HCT116 (cell line): Measurements from ENCODE around the gene ITIH5.

Experiments used
- CEBPB ChIP-seq: IDR thresholded peaks from 2 replicates; pipeline ENCODE4 v1.6.1; 2012; ENCODE audit warnings: low read depth
- ELF1 ChIP-seq: IDR thresholded peaks from 2 replicates; pipeline ENCODE4 v1.6.1; 2012; ENCODE audit warnings: low read depth, borderline replicate concordance
- EZH2 ChIP-seq: fragments of 200-600 bp; sonication (generic); IDR thresholded peaks from 2 replicates; pipeline ENCODE4 v1.6.1; 2017; ENCODE audit warnings: antibody characterized with exemption, mixed run types
- POLR2A ChIP-seq: IDR thresholded peaks from 2 replicates; pipeline ENCODE4 v1.7.0; 2011; ENCODE audit warnings: borderline replicate concordance; ENCODE audit not compliant: insufficient read depth, insufficient read length; ENCODE audit errors: extremely low read depth
- POLR2AphosphoS5 ChIP-seq: IDR thresholded peaks from 2 replicates; pipeline ENCODE4 v1.6.1; 2011; ENCODE audit warnings: mild to moderate bottlenecking, low read depth, low read length, moderate library complexity
- ZNF274 ChIP-seq: fragments of 200-500 bp; sonication (Bioruptor generic); IDR thresholded peaks from 2 replicates; pipeline ENCODE4 v1.6.1; 2014; ENCODE audit warnings: mild to moderate bottlenecking, low read depth, low read length, inconsistent platforms
- TF ChIP-seq, protein P1 (sequence below), 3 experiments: fragments of 200-600 bp in 1 of 3; sonication (generic) in 1 of 3; IDR thresholded peaks in 2 of 3; conservative IDR thresholded peaks in 1 of 3; 2 replicates each; pipeline ENCODE4 v1.5.1; 2012 to 2017; ENCODE audit warnings: low read depth in 2 of 3, low read length in 2 of 3, antibody characterized with exemption in 1 of 3, borderline replicate concordance in 1 of 3, control low read depth in 1 of 3, mild to moderate bottlenecking in 1 of 3, mixed read lengths in 1 of 3, mixed run types in 1 of 3, moderate library complexity in 1 of 3; ENCODE audit not compliant: insufficient read depth in 1 of 3

GRCh38 chr10:7598771-7599170 is 68.0 kb downstream of the ITIH5 start:
- TF ChIP-seq, protein P1, sequence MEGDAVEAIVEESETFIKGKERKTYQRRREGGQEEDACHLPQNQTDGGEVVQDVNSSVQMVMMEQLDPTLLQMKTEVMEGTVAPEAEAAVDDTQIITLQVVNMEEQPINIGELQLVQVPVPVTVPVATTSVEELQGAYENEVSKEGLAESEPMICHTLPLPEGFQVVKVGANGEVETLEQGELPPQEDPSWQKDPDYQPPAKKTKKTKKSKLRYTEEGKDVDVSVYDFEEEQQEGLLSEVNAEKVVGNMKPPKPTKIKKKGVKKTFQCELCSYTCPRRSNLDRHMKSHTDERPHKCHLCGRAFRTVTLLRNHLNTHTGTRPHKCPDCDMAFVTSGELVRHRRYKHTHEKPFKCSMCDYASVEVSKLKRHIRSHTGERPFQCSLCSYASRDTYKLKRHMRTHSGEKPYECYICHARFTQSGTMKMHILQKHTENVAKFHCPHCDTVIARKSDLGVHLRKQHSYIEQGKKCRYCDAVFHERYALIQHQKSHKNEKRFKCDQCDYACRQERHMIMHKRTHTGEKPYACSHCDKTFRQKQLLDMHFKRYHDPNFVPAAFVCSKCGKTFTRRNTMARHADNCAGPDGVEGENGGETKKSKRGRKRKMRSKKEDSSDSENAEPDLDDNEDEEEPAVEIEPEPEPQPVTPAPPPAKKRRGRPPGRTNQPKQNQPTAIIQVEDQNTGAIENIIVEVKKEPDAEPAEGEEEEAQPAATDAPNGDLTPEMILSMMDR (IDR thresholded peaks at IDR 0.05 in 2 of 3, conservative IDR thresholded peaks at IDR 0.05 in 1 of 3; ENCODE audit: borderline replicate concordance in 1 of 3, insufficient read depth in 1 of 3, low read depth in 2 of 3, low read length in 2 of 3), result no peak
- TF ChIP-seq ELF1 (no peak), ZNF274 (no peak), POLR2AphosphoS5 (no peak), POLR2A (no peak), CEBPB (no peak), EZH2 (no peak)
